IMR-90 (cell line): ENCODE results near the gene TCF3. TPM values are rescaled to one million over a fixed set of nuclear protein-coding genes. Genes with fewer than 3 reads are reported as not detected.

ENCODE experiments used
- ATAC-seq: fragments of 200-7000 bp; cut with Tn5 transposase; 2 replicates; pipeline ENCODE4 v1.9.1; 2020; ENCODE audit warnings: low read depth, mild to moderate bottlenecking, moderate library complexity
- BruUV-seq: library from RNA; stranded (reverse); fragments of 400-500 nt; replicated peaks from 2 replicates; lab custom pipeline; 2021; lab: Mats Ljungman, UMichigan
- CTCF ChIA-PET: fragments of 300-600 bp; formaldehyde crosslinking; extraction: SDS; loops from one replicate; lab custom pipeline; 2021; ENCODE audit warnings: antibody characterized with exemption; lab: Yijun Ruan, JAX
- POLR2A ChIA-PET: fragments of 300-600 bp; sonication (Branson Sonifier 250); formaldehyde crosslinking; loops from one replicate; lab custom pipeline; 2022; ENCODE audit warnings: antibody characterized with exemption; ENCODE audit not compliant: unreplicated experiment; lab: Charles Lee
- DNase-seq: peaks from one replicate; pipeline ENCODE4 v3.0.0; 2013
- H2AFZ ChIP-seq: replicated peaks from 2 replicates; pipeline ENCODE3; 2013; ENCODE audit warnings: low read length, mild to moderate bottlenecking; ENCODE audit not compliant: poor library complexity
- H2AK5ac ChIP-seq: 2 replicates; pipeline ENCODE4 v1.6.1; 2013; ENCODE audit warnings: low read depth, low read length, inconsistent platforms
- H2AK9ac ChIP-seq: replicated peaks from 2 replicates; pipeline ENCODE3; 2013; ENCODE audit warnings: mild to moderate bottlenecking, low read depth, low read length, moderate library complexity; ENCODE audit not compliant: poor library complexity
- H2BK120ac ChIP-seq: 2 replicates; pipeline ENCODE4 v1.6.1; 2013; ENCODE audit warnings: low read depth, low read length, inconsistent platforms
- H2BK15ac ChIP-seq: 3 replicates; pipeline ENCODE4 v1.6.1; 2013; ENCODE audit warnings: low read depth, low read length, inconsistent platforms
- H2BK20ac ChIP-seq: 2 replicates; pipeline ENCODE4 v1.6.1; 2013; ENCODE audit warnings: low read depth, mild to moderate bottlenecking, inconsistent platforms, low read length, moderate library complexity
- H2BK5ac ChIP-seq: 2 replicates; pipeline ENCODE4 v1.6.1; 2013; ENCODE audit warnings: mild to moderate bottlenecking, low read depth, low read length, inconsistent platforms; ENCODE audit not compliant: poor library complexity, severe bottlenecking
- H3K14ac ChIP-seq: replicated peaks from 2 replicates; pipeline ENCODE4 v1.6.1; 2013; ENCODE audit warnings: low read depth, low read length, inconsistent platforms
- H3K18ac ChIP-seq: 2 replicates; pipeline ENCODE4 v1.6.1; 2013; ENCODE audit warnings: low read depth, low read length, control low read depth
- H3K23ac ChIP-seq: 2 replicates; pipeline ENCODE4 v1.6.1; 2013; ENCODE audit warnings: low read depth, low read length, inconsistent platforms
- H3K27ac ChIP-seq: 2 replicates; pipeline ENCODE4 v1.5.1; 2013; ENCODE audit warnings: mild to moderate bottlenecking, control low read depth, low read length; ENCODE audit not compliant: insufficient read depth
- H3K27me3 ChIP-seq: 2 replicates; pipeline ENCODE4 v1.6.1; 2013; ENCODE audit warnings: low read length; ENCODE audit not compliant: control insufficient read depth, insufficient read depth
- H3K36me3 ChIP-seq: 2 replicates; pipeline ENCODE4 v1.6.1; 2013; ENCODE audit warnings: low read length, mixed read lengths; ENCODE audit not compliant: control insufficient read depth, insufficient read depth
- H3K4ac ChIP-seq: 2 replicates; pipeline ENCODE4 v1.6.1; 2013; ENCODE audit warnings: low read depth, low read length, inconsistent platforms
- H3K4me1 ChIP-seq: 2 replicates; pipeline ENCODE4 v1.6.1; 2013; ENCODE audit warnings: low read length, mixed read lengths; ENCODE audit not compliant: control insufficient read depth, insufficient read depth
- H3K4me2 ChIP-seq: 2 replicates; pipeline ENCODE4 v1.6.1; 2013; ENCODE audit warnings: low read depth, mild to moderate bottlenecking, control low read depth, low read length, moderate library complexity
- H3K4me3 ChIP-seq: 2 replicates; pipeline ENCODE4 v1.5.1; 2013; ENCODE audit warnings: low read depth, mild to moderate bottlenecking, control low read depth, low read length, moderate library complexity; ENCODE audit not compliant: insufficient read depth
- H3K56ac ChIP-seq: 2 replicates; pipeline ENCODE4 v1.6.1; 2013; ENCODE audit warnings: low read length, inconsistent platforms; ENCODE audit not compliant: insufficient read depth; ENCODE audit errors: extremely low read depth
- H3K79me1 ChIP-seq, 2 experiments: 2 replicates each; pipeline ENCODE4 v1.6.1; 2013; ENCODE audit warnings: low read length in 2 of 2, inconsistent platforms in 1 of 2, low read depth in 1 of 2
- H3K9ac ChIP-seq: 2 replicates; pipeline ENCODE4 v1.6.1; 2013; ENCODE audit warnings: low read depth, low read length, control low read depth
- H3K9me1 ChIP-seq: 2 replicates; pipeline ENCODE4 v1.6.1; 2013; ENCODE audit warnings: low read length, inconsistent platforms; ENCODE audit not compliant: insufficient read depth
- H3K9me3 ChIP-seq: 2 replicates; pipeline ENCODE4 v1.6.1; 2013; ENCODE audit warnings: low read length; ENCODE audit not compliant: control insufficient read depth, insufficient read depth
- H4K20me1 ChIP-seq: 2 replicates; pipeline ENCODE4 v1.6.1; 2013; ENCODE audit warnings: low read length, inconsistent platforms; ENCODE audit not compliant: insufficient read depth
- H4K5ac ChIP-seq: 2 replicates; pipeline ENCODE4 v1.6.1; 2013; ENCODE audit warnings: mild to moderate bottlenecking, low read depth, low read length, control low read depth
- H4K8ac ChIP-seq, 2 experiments: 2 replicates each; pipeline ENCODE4 v1.6.1; 2013; ENCODE audit warnings: low read depth in 2 of 2, low read length in 2 of 2, control low read depth in 1 of 2, inconsistent platforms in 1 of 2
- H4K91ac ChIP-seq: 2 replicates; pipeline ENCODE4 v1.6.1; 2013; ENCODE audit warnings: low read depth, low read length, inconsistent platforms; ENCODE audit not compliant: insufficient read depth
- BHLHE40 ChIP-seq: fragments of 150-350 bp; IDR thresholded peaks from 2 replicates; pipeline ENCODE4 v1.6.1; 2016; ENCODE audit warnings: mild to moderate bottlenecking, low read depth, low read length
- CEBPB ChIP-seq: IDR thresholded peaks from 2 replicates; pipeline ENCODE4 v1.6.1; 2012; ENCODE audit warnings: low read depth, low read length, improper control_type of control experiment
- CHD1 ChIP-seq: IDR thresholded peaks from 2 replicates; pipeline ENCODE4 v1.6.1; 2012; ENCODE audit warnings: low read depth, low read length, improper control_type of control experiment
- ELK1 ChIP-seq: fragments of 150-350 bp; IDR thresholded peaks from 2 replicates; pipeline ENCODE4 v1.6.1; 2016; ENCODE audit warnings: low read depth, mild to moderate bottlenecking, low read length, moderate library complexity, borderline replicate concordance
- FOS ChIP-seq: fragments of 150-350 bp; IDR thresholded peaks from 2 replicates; pipeline ENCODE4 v1.6.1; 2016; ENCODE audit warnings: low read depth, low read length
- MAFK ChIP-seq: IDR thresholded peaks from 2 replicates; pipeline ENCODE4 v1.6.1; 2012; ENCODE audit warnings: low read depth, low read length, improper control_type of control experiment
- MAZ ChIP-seq: IDR thresholded peaks from 2 replicates; pipeline ENCODE4 v1.6.1; 2012; ENCODE audit warnings: low read depth, mild to moderate bottlenecking, low read length, improper control_type of control experiment, moderate library complexity, borderline replicate concordance
- MXI1 ChIP-seq: IDR thresholded peaks from 2 replicates; pipeline ENCODE4 v1.6.1; 2012; ENCODE audit warnings: low read depth, mild to moderate bottlenecking, low read length, moderate library complexity, borderline replicate concordance
- NFE2L2 ChIP-seq: fragments of 150-350 bp; IDR thresholded peaks from 2 replicates; pipeline ENCODE4 v1.6.1; 2016; ENCODE audit warnings: low read depth, mild to moderate bottlenecking, low read length
- POLR2A ChIP-seq: IDR thresholded peaks from 2 replicates; pipeline ENCODE4 v1.6.1; 2012; ENCODE audit warnings: mild to moderate bottlenecking, low read depth, low read length
- RAD21 ChIP-seq: IDR thresholded peaks from 2 replicates; pipeline ENCODE4 v1.6.1; 2012; ENCODE audit warnings: low read length, improper control_type of control experiment
- RCOR1 ChIP-seq: IDR thresholded peaks from 2 replicates; pipeline ENCODE4 v1.6.1; 2012; ENCODE audit warnings: mild to moderate bottlenecking, low read length, improper control_type of control experiment; ENCODE audit not compliant: insufficient replicate concordance
- RFX5 ChIP-seq: IDR thresholded peaks from 2 replicates; pipeline ENCODE4 v1.8.0; 2012; ENCODE audit warnings: low read depth, mild to moderate bottlenecking, low read length, moderate library complexity
- SMC3 ChIP-seq: fragments of 150-350 bp; IDR thresholded peaks from 2 replicates; pipeline ENCODE4 v1.6.1; 2016; ENCODE audit warnings: low read depth, mild to moderate bottlenecking, antibody characterized with exemption, low read length, moderate library complexity
- USF2 ChIP-seq: fragments of 150-350 bp; IDR thresholded peaks from 2 replicates; pipeline ENCODE4 v1.6.1; 2017; ENCODE audit warnings: mild to moderate bottlenecking, antibody characterized with exemption, low read length, low read depth
- WGBS, 2 experiments: methylation state at CpG; one replicate each; pipeline versions ENCODE4 v1.1.5 to v1.1.7; 2013; ENCODE audit warnings: missing lambda C conversion rate in 2 of 2; ENCODE audit not compliant: insufficient read length in 1 of 2; ENCODE audit errors: extremely low coverage in 2 of 2; 5-methylcytosine and 5-hydroxymethylcytosine counted together
- dilution Hi-C: fragments of 300-500 bp; cut with HindIII; formaldehyde crosslinking; loops from one replicate; pipeline ENCODE4 v1.14.3; 2018; ENCODE audit warnings: low sequenced_read_pairs; ENCODE audit not compliant: unreplicated experiment
- in situ Hi-C: fragments of 300-500 bp; cut with MboI; formaldehyde crosslinking; loops from 3 replicates; pipeline ENCODE4 v1.14.3; 2019; ENCODE audit warnings: low sequenced_read_pairs, inconsistent platforms, mixed read lengths
- intact Hi-C: fragments of 100-400 bp; cut with micrococcal nuclease; formaldehyde crosslinking; loops from 2 replicates; pipeline ENCODE4 v1.10.0; 2022
- polyA plus RNA-seq, 3 experiments: library from polyadenylated mRNA; depleted of rRNA; stranded (reverse); fragments of >200 nt; gene quantifications; 2 replicates each; pipeline ENCODE4 v1.2.3, GENCODE V29; 2012; ENCODE audit warnings: low replicate concordance in 1 of 3
- total RNA-seq: library from RNA; depleted of rRNA; stranded (reverse); fragments of >200 nt; gene quantifications from 2 replicates; pipeline ENCODE4 v1.2.3, GENCODE V29; 2012
- TF ChIP-seq, protein P1 (sequence below): conservative IDR thresholded peaks from 2 replicates; pipeline ENCODE4 v1.5.1; 2012; ENCODE audit warnings: mild to moderate bottlenecking, low read depth, low read length, improper control_type of control experiment

Gene TCF3
- total and polyA plus RNA-seq, 2 of the 4 experiments (the other 2 are of a cell fraction), result 29.9 to 127 TPM

- intact Hi-C loops, result no loop called here
- H2AFZ ChIP-seq, result peak overlapping the region; percentile 21
- DNase-seq, result no peak
- no peak overlapping the region for H4K91ac ChIP-seq
- no peak overlapping the region for H3K14ac ChIP-seq
- no peak overlapping the region for H2AK9ac ChIP-seq
- H3K56ac ChIP-seq, result no peak overlapping the region
- BruUV-seq, result no TSS peak
- no peaks in the 10 kb centered on the region; a peak in 1 of 4 replicates for H3K79me1 ChIP-seq
- H2BK5ac ChIP-seq, result no peak overlapping the region
- no peak overlapping the region for H3K4ac ChIP-seq
- no peak overlapping the region for H2BK15ac ChIP-seq
- H3K4me1 ChIP-seq, result peaks cover 2% of the 10 kb centered on the region; the same call in 1 of the 2 replicates
- no peak overlapping the region for H3K4me2 ChIP-seq
- no peaks in the 10 kb centered on the region for H3K9me3 ChIP-seq
- H3K4me3 ChIP-seq, result no peak overlapping the region
- H4K5ac ChIP-seq, result no peak overlapping the region
- WGBS, 2 experiments, result 100% methylated on average over 5 of the region's 12 CpGs; no CpG with 5 or more reads in 1 of the 2 experiments
- H2AK5ac ChIP-seq, result no peak overlapping the region
- H3K27ac ChIP-seq, result no peak overlapping the region
- no peak overlapping the region for H2BK20ac ChIP-seq
- peaks cover 3% of the 10 kb centered on the region; the same call in 1 of the 2 replicates for H3K36me3 ChIP-seq
- no peaks in the 10 kb centered on the region for H3K9me1 ChIP-seq
- H3K23ac ChIP-seq, result no peak overlapping the region
- ChIA-PET POLR2A (no interaction called here), CTCF (no interaction called here)
- no peak overlapping the region for H4K8ac ChIP-seq
- no peak overlapping the region for H3K9ac ChIP-seq
- no peak for TF ChIP-seq MXI1
- no peak for TF ChIP-seq FOS
- TF ChIP-seq USF2, result no peak
- no peak for TF ChIP-seq MAFK
- TF ChIP-seq, protein P1, sequence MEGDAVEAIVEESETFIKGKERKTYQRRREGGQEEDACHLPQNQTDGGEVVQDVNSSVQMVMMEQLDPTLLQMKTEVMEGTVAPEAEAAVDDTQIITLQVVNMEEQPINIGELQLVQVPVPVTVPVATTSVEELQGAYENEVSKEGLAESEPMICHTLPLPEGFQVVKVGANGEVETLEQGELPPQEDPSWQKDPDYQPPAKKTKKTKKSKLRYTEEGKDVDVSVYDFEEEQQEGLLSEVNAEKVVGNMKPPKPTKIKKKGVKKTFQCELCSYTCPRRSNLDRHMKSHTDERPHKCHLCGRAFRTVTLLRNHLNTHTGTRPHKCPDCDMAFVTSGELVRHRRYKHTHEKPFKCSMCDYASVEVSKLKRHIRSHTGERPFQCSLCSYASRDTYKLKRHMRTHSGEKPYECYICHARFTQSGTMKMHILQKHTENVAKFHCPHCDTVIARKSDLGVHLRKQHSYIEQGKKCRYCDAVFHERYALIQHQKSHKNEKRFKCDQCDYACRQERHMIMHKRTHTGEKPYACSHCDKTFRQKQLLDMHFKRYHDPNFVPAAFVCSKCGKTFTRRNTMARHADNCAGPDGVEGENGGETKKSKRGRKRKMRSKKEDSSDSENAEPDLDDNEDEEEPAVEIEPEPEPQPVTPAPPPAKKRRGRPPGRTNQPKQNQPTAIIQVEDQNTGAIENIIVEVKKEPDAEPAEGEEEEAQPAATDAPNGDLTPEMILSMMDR, result no peak
- TF ChIP-seq MAZ, result no peak
- no peak for TF ChIP-seq CEBPB
- TF ChIP-seq NFE2L2, result no peak
- TF ChIP-seq RFX5, result no peak
- no peak for TF ChIP-seq ELK1
- no peak for TF ChIP-seq RAD21
- TF ChIP-seq RCOR1, result no peak
- TF ChIP-seq BHLHE40, result no peak
- no peak for TF ChIP-seq SMC3
- no peak for TF ChIP-seq CHD1
- no peak for TF ChIP-seq POLR2A
- no peak overlapping the region for H2BK120ac ChIP-seq
- no peaks in the 10 kb centered on the region; the same call in 1 of the 2 replicates for H3K27me3 ChIP-seq
- dilution Hi-C loops, result no loop called here
- H4K20me1 ChIP-seq, result peaks cover 10% of the 10 kb centered on the region
- no peak overlapping the region for H3K18ac ChIP-seq
- ATAC-seq, result no peak
- in situ Hi-C loops, result no loop called here
Measured at GRCh38 chr19:1571358-1571757, 81.1 kb downstream of the TCF3 start.
